ENCODE measurements around the gene ALDH2.
"Not testable (repeated sequence)": the region's sequence is repeated elsewhere in the genome, so short reads cannot be mapped to it uniquely, and the experiment has no call there.

The ALDH2 gene
- 0 to 2.4 (median 1.3) reads per million in 9 experiments for total RNA-seq

DNA sequence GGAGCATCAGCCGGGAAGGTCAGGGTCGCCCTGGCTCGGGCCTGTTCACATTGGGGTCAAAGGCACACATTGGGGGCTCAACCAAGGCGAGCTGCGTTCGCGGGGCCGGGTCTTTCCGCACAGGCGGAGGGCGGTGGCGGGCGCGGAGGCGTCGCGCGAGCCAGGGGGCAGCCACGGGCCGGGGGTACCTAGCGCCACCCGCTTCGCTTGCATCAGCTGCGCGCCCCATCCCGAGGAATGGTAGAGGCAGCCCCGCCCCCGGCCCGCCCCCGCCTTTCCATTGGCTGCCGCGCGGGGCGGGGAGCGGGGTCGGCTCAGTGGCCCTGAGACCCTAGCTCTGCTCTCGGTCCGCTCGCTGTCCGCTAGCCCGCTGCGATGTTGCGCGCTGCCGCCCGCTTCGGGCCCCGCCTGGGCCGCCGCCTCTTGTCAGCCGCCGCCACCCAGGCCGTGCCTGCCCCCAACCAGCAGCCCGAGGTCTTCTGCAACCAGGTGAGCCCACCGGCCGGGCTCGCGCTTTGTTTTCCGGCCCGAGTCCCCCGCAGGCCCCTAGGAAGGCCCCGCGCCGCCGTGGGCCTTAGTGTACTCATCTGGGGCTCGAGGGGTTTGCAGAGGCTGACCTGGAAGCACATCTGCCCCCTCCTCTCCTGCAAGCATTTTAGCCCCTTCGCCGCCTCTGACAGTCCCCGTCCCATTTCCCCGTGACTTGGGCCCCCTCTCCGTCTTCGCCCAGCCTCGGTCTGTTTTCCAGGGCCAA is at the start of gene ALDH2:
ALDH2 (plus strand) TSS at position 326 of the 754 bp plus-strand sequence; CDS start at position 376, 50 bp downstream.
- Mint-ChIP-seq H3K4me1 (ENCODE audit: low read depth in 2 of 2) (peaks cover 12% of the 10 kb centered on the region in 2 donors), H3K9me3 (no peaks in the 10 kb centered on the region), H3K27me3 (peaks cover 52 to 84% of the 10 kb centered on the region in 2 donors), H3K36me3 (ENCODE audit: insufficient read depth) (peaks cover 3% of the 10 kb centered on the region), H3K4me3 (peak within 1 kb of the TSS; percentile 76 to 86), H3K27ac (no peak within 1 kb of the TSS)
- DNase-seq = peak in 1 of 3 experiments; percentile 5
- ATAC-seq (replicated peaks) = peak; percentile 50

DNA sequence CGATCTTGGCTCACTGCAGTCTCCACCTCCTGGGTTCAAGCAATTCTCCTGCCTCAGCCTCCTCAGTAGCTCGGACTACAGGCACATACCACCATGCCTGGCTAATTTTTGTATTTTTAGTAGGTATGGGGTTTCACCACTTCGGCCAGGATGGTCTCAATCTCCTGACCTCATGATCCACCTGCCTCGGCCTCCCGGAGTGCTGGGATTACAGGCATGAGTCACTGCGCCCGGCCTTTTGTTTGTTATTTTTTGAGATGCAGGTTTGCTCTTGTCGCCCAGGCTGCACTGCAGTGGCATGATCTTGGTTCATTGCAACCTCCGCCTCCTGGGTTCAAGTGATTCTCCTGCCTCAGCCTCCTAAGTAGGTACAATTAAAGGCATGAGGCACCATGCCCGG is 47.4 kb upstream of the ALDH2 start:
- not testable (repeated sequence) for H3K4me1 Mint-ChIP-seq (ENCODE audit: low read depth in 2 of 2); H3K9me3 Mint-ChIP-seq; H3K27me3 Mint-ChIP-seq; DNase-seq; H3K4me3 Mint-ChIP-seq; H3K27ac Mint-ChIP-seq; ATAC-seq (replicated peaks)
- peaks cover 40% of the 10 kb centered on the region for H3K36me3 Mint-ChIP-seq (ENCODE audit: insufficient read depth)

DNA sequence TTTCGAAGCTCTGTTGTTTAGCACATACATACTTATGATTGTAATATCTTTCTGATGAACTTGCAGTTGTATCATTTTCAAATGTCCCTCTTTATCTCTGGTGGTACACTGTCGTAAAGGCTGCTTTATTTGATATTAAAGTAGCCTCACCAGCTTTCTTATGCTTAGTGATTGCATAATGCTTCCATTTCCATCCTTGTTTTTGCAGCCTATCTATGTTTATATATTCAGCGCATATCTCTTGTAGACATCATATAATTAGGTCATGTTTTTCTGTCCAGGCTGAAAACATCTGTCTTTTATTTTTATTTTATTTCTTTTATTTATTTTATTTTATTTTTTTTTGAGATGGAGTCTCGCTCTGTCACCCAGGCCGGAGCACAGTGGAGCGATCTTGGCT is 46.3 kb upstream of the ALDH2 start:
- no peaks in the 10 kb centered on the region for H3K27me3 Mint-ChIP-seq
- no peak overlapping the region for H3K27ac Mint-ChIP-seq
- ATAC-seq (replicated peaks) = no peak
- H3K9me3 Mint-ChIP-seq = no peaks in the 10 kb centered on the region
- H3K36me3 Mint-ChIP-seq (ENCODE audit: insufficient read depth) = peaks cover 39% of the 10 kb centered on the region
- H3K4me3 Mint-ChIP-seq = no peak overlapping the region
- no peaks in the 10 kb centered on the region for H3K4me1 Mint-ChIP-seq (ENCODE audit: low read depth in 2 of 2)
- DNase-seq = no peak

GRCh38 chr12:111723646-111724360 is 42.9 kb upstream of the ALDH2 start:
- H3K36me3 Mint-ChIP-seq (ENCODE audit: insufficient read depth) = peaks cover 35% of the 10 kb centered on the region
- H3K27ac Mint-ChIP-seq; H3K4me1 Mint-ChIP-seq (ENCODE audit: low read depth in 2 of 2); H3K9me3 Mint-ChIP-seq; DNase-seq; ATAC-seq (replicated peaks); H3K27me3 Mint-ChIP-seq; H3K4me3 Mint-ChIP-seq: not testable (repeated sequence)

DNA sequence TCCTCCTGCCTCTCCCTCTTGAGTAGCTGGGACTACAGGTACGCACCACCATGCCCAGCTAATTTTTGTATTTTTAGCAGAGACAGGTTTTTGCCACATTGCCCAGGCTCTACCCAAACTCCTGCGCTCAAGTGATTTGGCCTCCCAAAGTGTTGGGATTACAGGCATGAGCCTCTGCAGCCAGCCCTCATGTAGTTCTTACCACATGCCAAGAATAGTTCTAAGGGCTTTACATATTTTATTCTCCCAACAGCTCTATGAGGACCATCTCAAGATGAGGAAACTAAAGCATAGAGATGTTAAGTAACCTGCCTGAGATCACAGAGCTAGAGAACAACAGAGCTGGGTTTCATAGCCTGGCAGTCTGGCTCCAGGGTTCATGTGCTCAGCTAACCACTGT is 37.9 kb upstream of the ALDH2 start:
- Mint-ChIP-seq H3K36me3 (ENCODE audit: insufficient read depth) (peaks cover 37% of the 10 kb centered on the region), H3K9me3 (no peaks in the 10 kb centered on the region)

DNA sequence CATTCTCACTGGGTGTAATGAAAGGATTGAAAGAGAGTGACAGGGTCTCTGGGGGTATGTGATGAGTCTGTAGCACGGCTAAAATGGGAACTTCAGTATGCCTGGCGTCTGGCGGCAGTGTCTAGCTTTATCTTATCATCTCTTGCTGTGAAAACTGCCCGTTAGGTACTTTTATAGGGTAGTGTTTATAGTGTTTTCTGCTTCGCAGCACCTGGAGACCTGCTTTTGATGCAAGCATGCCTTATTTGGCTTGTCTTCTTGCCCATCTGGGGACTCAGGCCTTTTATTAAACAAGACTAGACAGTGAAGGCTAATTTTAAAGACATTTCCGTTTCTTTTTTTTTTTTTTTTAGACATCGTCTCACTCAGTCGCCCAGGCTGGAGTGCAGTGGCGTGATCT is 36.3 kb upstream of the ALDH2 start:
- Mint-ChIP-seq H3K9me3 (no peaks in the 10 kb centered on the region), H3K27me3 (no peaks in the 10 kb centered on the region), H3K27ac (no peak overlapping the region), H3K4me3 (no peak overlapping the region), H3K4me1 (ENCODE audit: low read depth in 2 of 2) (no peaks in the 10 kb centered on the region), H3K36me3 (ENCODE audit: insufficient read depth) (peaks cover 36% of the 10 kb centered on the region)
- DNase-seq (no peak), ATAC-seq (replicated peaks) (no peak)

More for the DNA sequence above, 37.9 kb upstream of the ALDH2 start:
- Mint-ChIP-seq H3K27ac (peak overlapping the region in 1 of 2 donors; percentile 25), H3K4me1 (ENCODE audit: low read depth in 2 of 2) (no peaks in the 10 kb centered on the region), H3K27me3 (no peaks in the 10 kb centered on the region), H3K4me3 (no peak overlapping the region)
- DNase-seq = no peak
- ATAC-seq (replicated peaks) = no peak

GRCh38 chr12:111732786-111733185 is 33.9 kb upstream of the ALDH2 start:
- no peak for ATAC-seq (replicated peaks)
- H3K36me3 Mint-ChIP-seq (ENCODE audit: insufficient read depth) = peaks cover 56% of the 10 kb centered on the region
- no peaks in the 10 kb centered on the region for H3K27me3 Mint-ChIP-seq
- H3K4me1 Mint-ChIP-seq (ENCODE audit: low read depth in 2 of 2) = no peaks in the 10 kb centered on the region
- H3K27ac Mint-ChIP-seq = peak overlapping the region in 1 of 2 donors; percentile 33
- H3K4me3 Mint-ChIP-seq = no peak overlapping the region
- no peaks in the 10 kb centered on the region for H3K9me3 Mint-ChIP-seq
- DNase-seq = no peak

DNA sequence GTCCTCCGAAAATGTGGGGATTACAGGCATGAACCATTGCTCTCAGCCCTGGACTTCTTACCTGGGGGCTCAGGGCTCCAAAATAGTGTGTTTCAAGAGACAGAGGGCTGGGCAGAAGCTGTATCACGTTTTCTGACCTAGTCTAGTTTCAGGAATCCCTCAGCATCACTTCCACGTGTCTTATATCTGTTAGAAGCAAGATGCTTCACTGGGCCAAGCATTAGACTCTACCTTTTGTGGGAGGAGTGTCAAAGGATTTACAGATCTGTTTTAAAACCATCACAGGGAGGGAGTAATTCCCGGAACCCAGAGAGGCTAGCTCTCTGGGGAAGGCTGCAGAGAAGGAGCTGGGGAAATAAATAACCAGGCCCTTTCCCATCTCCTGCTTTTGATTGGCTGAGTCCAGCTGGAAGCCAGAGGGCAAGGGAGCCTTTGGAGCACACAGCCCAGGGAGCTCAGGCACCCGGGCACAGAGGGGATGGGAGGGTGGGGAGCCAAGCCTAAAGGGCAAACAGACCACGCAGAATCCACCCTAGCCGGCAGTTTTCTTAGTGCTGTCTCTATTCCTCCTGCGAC is 33.3 kb upstream of the ALDH2 start:
- Mint-ChIP-seq H3K27me3 (no peaks in the 10 kb centered on the region), H3K4me1 (ENCODE audit: low read depth in 2 of 2) (no peaks in the 10 kb centered on the region), H3K27ac (no peak overlapping the region), H3K9me3 (no peaks in the 10 kb centered on the region), H3K4me3 (no peak overlapping the region), H3K36me3 (ENCODE audit: insufficient read depth) (peaks cover 55% of the 10 kb centered on the region)
- DNase-seq (no peak), ATAC-seq (replicated peaks) (no peak)

GRCh38 chr12:111739524-111739923 is 27.2 kb upstream of the ALDH2 start:
- not testable (repeated sequence) for H3K9me3 Mint-ChIP-seq; H3K27ac Mint-ChIP-seq; ATAC-seq (replicated peaks); H3K4me3 Mint-ChIP-seq; DNase-seq; H3K27me3 Mint-ChIP-seq; H3K4me1 Mint-ChIP-seq (ENCODE audit: low read depth in 2 of 2)
- H3K36me3 Mint-ChIP-seq (ENCODE audit: insufficient read depth) = peaks cover 28% of the 10 kb centered on the region

DNA sequence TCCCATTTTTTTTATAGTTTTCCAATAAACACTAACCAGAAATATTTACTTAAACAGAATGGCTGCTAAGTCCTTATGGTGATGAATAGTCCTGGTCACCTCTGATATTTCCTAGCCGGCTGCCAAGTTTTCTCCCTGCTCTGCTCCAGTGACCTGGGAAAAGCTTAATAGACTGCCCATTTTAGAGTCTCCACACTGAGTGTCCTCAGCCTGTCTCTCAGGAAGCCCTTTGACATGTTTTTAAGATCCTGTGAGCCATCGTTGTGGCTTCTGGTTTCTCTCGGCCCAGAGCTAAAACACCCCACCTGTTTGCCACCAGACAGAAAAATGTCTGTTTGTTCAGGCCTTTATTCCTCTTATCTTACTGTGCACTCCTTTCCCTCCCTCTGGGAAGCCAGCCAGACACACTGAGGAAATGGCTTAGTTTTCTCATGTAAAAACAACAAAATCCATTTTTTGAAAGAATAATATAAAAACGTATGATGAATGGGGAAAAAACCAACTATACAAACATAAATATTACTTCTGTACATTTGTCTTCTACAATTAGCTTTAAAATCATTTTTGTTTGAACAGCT is 25.4 kb upstream of the ALDH2 start:
- H3K27ac Mint-ChIP-seq = peak overlapping the region; percentile 11 to 23
- H3K9me3 Mint-ChIP-seq = no peaks in the 10 kb centered on the region
- no peak for DNase-seq
- no peaks in the 10 kb centered on the region for H3K27me3 Mint-ChIP-seq
- H3K4me1 Mint-ChIP-seq (ENCODE audit: low read depth in 2 of 2) = no peaks in the 10 kb centered on the region
- no peak overlapping the region for H3K4me3 Mint-ChIP-seq
- peaks cover 29% of the 10 kb centered on the region for H3K36me3 Mint-ChIP-seq (ENCODE audit: insufficient read depth)
- ATAC-seq (replicated peaks) = no peak

- Mint-ChIP-seq H3K4me3 (no peak overlapping the region), H3K27me3 (no peaks in the 10 kb centered on the region), H3K27ac (no peak overlapping the region), H3K4me1 (ENCODE audit: low read depth in 2 of 2) (no peaks in the 10 kb centered on the region), H3K9me3 (no peaks in the 10 kb centered on the region), H3K36me3 (ENCODE audit: insufficient read depth) (peaks cover 40% of the 10 kb centered on the region)
- no peak for DNase-seq
- no peak for ATAC-seq (replicated peaks)
Measured at GRCh38 chr12:111745211-111745610, 21.5 kb upstream of the ALDH2 start.

GRCh38 chr12:111747333-111747732 is 19.4 kb upstream of the ALDH2 start:
- DNase-seq = no peak

GRCh38 chr12:111748151-111748672 is 18.5 kb upstream of the ALDH2 start:
- Mint-ChIP-seq H3K27ac (no peak overlapping the region), H3K4me1 (ENCODE audit: low read depth in 2 of 2) (no peaks in the 10 kb centered on the region), H3K36me3 (ENCODE audit: insufficient read depth) (peaks cover 44% of the 10 kb centered on the region), H3K27me3 (no peaks in the 10 kb centered on the region), H3K4me3 (no peak overlapping the region), H3K9me3 (no peaks in the 10 kb centered on the region)
- no peak for DNase-seq
- no peak for ATAC-seq (replicated peaks)

More at GRCh38 chr12:111747333-111747732, 19.4 kb upstream of the ALDH2 start:
- Mint-ChIP-seq H3K4me3 (no peak overlapping the region), H3K27ac (no peak overlapping the region), H3K9me3 (no peaks in the 10 kb centered on the region), H3K4me1 (ENCODE audit: low read depth in 2 of 2) (no peaks in the 10 kb centered on the region), H3K27me3 (no peaks in the 10 kb centered on the region), H3K36me3 (ENCODE audit: insufficient read depth) (peaks cover 40% of the 10 kb centered on the region)
- no peak for ATAC-seq (replicated peaks)

Data from effector memory CD8-positive, alpha-beta T cell (primary cell).